Adrenal gland (tissue), 5 donors: Measurements from ENCODE around the gene MATR3.

Source experiments
- CTCF ChIP-seq, 6 experiments: fragments of 450-650 bp in 4 of 6; fragments of 200-600 bp in 2 of 6; sonication (generic) in 1 of 6; IDR thresholded peaks; 1 replicate in 5 of 6; 2 replicates in 1 of 6; pipeline versions ENCODE4 v1.5.1 to v1.8.0; 2016 to 2021; ENCODE audit warnings: antibody characterized with exemption in 6 of 6, mild to moderate bottlenecking in 2 of 6, moderate library complexity in 1 of 6
- POLR2A ChIP-seq, 2 donors: fragments of 450-650 bp; IDR thresholded peaks; one replicate each; pipeline ENCODE4 v1.6.1; 2017; ENCODE audit warnings: antibody characterized with exemption in 2 of 2, mild to moderate bottlenecking in 2 of 2, moderate library complexity in 1 of 2
- donor health status: DM: no; HTN: no; CAD: no.

GRCh38 chr5:139277171-139277570, 16.4 kb upstream of the MATR3 start:
- TF ChIP-seq POLR2A (IDR thresholded peaks at IDR 0.05) (no peak), CTCF (IDR thresholded peaks at IDR 0.05) (no peak)
